HG03097 (cell line): ENCODE results near the gene SERPINB6.
A peak's percentile ranks its signal among the peaks of the same experiment; 100 is the strongest.
"Not testable (repeated sequence)": the region's sequence is repeated elsewhere in the genome, so short reads cannot be mapped to it uniquely, and the experiment has no call there.

ENCODE experiments used
- ATAC-seq: cut with Tn5 transposase; IDR thresholded peaks from one replicate; pipeline ENCODE4 v1.9.1; 2021; ENCODE audit not compliant: unreplicated experiment, low FRiP score

The SERPINB6 gene

GRCh38 chr6:2959909-2960719 is 11.3 kb downstream of the SERPINB6 start:
- no peak for ATAC-seq

- no peak for ATAC-seq
Observed at GRCh38 chr6:2958776-2959175, 12.6 kb downstream of the SERPINB6 start.

- ATAC-seq: no peak
Observed at GRCh38 chr6:2958331-2958711, 13.0 kb downstream of the SERPINB6 start.

DNA sequence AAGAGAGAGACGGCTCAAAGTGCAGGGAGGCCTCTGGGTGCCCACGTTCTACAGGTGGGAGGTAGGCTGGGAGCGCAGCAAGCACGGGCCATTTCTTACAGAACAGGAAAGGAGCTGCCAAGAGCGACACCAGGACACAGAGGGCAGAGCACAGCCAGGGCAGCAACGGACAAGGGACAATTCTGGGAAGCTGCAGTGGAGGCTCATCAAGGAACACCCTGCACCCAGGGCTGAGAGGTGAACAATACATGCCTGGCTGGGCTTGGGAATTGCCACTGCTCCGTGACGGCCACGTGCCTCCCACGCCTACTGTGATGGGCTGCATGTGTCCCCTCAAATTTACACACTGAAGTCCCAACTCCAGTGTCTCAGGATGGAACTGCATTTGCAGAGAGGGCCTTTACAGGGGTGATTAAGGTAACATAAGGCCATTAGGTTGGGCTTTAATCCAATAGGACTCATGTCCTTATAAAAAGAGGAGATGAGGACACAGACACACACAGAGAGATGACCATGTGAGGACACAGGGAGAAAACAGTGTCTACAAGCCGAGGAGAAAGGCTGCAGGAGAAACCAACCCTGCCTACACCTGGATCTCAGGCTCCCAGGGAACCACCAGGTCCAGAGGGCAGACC is 13.6 kb downstream of the SERPINB6 start:
- no peak for ATAC-seq

- ATAC-seq: no peak
Observed at GRCh38 chr6:2956930-2957685, 14.3 kb downstream of the SERPINB6 start.

DNA sequence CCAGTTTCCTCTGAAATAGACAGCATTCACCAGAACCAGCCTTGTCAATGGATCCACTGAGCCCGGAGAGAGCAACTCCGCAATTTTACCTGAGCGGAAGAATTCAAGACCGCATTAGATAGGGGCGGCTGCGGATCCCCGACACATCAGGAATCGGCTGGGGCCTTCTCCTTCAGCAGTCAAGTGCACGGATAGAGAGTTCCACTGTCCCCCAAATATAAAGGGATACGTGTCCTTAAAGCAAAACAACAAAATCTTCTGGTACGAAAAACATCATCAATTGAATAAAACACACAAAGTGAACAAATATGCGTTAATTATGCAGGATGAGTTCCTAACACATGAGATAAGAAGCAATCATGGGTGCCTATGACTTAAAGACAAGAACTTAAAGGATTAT is 18.3 kb downstream of the SERPINB6 start:
- no peak for ATAC-seq

GRCh38 chr6:2952557-2953095 is 18.7 kb downstream of the SERPINB6 start:
- peak; percentile 53 for ATAC-seq

GRCh38 chr6:2951728-2952127 is 19.6 kb downstream of the SERPINB6 start:
- ATAC-seq: no peak

- ATAC-seq: no peak
Observed at GRCh38 chr6:2950713-2951112, 20.7 kb downstream of the SERPINB6 start.

GRCh38 chr6:2949536-2950083 is 21.8 kb downstream of the SERPINB6 start:
- no peak for ATAC-seq

DNA sequence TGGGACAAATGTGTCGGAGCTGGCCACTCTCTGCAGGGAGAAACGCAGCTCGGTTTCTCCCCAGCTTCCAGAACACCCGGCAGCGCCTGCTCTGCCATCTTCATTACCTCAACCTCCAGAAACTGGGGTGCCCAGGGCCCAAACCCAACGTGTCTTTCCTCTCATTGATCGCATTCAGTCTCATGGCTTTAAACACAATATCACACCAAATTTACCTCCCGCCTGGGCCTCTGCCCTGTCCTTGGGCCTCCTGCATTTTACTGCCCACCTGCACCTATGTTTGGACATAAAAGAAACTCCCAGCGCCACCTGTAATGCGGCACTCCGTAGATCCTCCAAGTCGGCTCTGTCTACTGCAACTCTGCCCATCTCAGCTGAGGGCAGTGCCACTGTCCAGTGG is 22.2 kb downstream of the SERPINB6 start:
- no peak for ATAC-seq

DNA sequence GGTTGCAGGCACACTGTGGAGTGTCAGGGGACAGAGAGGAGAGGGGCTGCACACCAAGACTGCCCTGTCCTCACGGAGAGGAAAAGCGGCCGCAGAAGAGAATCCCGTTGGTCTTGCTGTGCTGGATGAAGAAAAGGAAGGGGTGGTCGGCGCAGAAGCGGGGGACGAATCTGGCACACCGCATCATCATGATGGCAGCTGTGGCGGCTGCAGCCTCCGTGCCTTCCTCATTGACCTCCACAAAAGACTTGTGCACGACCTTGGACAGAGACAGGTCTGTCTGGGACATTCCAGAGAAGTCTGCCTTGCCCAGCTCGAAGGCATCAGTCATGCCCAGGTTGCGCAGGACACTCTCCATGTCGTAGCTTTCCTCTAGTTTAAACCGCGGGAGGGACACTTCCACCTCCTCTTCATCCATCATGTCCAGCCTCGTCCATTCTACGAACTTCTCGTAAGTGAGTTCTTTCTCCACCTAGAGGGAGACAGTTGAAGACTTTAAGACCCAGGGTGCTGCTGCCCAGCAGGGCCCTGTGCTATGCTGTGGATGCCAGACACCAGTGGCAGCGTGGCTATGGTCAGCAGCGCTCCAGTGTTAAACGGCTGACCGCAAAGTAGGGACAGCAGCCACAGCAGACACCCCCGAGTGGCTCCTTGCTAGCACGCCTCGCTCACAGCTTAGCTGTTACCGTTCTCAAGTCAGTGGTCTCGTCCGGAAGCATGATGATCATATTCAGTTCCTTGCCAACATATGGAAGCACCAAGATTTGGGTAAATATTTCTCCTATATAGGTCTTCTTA is 22.9 kb downstream of the SERPINB6 start:
- no peak for ATAC-seq

DNA sequence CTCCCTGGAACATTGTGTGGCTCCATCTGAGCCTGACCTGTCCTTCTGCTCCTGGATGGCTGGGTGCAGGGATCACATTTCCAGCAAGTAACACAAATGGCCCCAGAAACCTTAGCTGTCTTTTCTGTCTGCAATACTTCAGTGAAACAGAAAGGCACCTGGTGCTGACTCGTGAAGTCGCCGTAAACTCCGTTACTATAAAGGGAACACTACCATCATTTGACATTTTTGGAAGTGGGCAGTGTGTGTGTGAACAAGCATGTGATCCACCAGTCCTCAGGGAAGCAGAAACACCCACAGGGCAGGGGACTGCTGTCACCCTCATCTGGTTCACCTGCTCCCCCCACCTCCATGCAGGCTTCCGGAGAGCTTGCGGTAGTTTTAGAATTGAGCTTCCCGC is 23.9 kb downstream of the SERPINB6 start:
- ATAC-seq: no peak

DNA sequence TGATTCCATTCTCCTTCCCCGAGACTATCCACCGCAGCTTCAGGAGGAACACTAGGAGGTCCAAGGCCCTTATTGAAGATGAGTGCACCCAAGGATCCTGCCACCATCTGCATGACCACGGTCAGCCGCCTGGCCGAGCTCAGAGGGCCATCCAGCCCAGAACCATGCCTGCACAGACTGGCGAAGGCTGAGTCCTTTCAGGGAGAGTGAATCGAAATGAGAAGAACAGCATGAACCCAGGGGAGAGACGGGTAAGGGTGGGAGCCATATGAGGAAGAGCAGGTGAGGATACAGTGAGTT is 26.3 kb downstream of the SERPINB6 start:
- no peak for ATAC-seq

GRCh38 chr6:2944405-2945152 is 26.8 kb downstream of the SERPINB6 start:
- ATAC-seq: no peak

DNA sequence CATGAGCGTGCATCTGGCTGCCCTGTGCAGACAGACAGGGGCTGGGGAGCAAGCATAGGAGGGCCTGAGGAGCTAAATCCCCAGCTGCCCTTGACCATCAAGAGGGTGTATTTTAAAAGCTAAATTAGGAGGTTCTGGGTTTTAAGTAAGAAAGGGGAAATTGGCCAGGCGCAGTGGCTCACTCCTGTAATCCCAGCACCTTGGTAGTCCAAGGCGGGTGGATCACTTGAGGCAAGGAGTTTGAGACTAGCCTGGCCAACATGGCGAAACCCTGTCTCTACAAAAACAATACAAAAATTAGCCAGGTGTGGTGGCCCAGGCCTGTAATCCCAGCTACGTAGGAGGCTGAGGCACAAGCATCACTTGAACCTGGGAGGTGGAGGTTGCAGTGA is 27.8 kb downstream of the SERPINB6 start:
- ATAC-seq: no peak

DNA sequence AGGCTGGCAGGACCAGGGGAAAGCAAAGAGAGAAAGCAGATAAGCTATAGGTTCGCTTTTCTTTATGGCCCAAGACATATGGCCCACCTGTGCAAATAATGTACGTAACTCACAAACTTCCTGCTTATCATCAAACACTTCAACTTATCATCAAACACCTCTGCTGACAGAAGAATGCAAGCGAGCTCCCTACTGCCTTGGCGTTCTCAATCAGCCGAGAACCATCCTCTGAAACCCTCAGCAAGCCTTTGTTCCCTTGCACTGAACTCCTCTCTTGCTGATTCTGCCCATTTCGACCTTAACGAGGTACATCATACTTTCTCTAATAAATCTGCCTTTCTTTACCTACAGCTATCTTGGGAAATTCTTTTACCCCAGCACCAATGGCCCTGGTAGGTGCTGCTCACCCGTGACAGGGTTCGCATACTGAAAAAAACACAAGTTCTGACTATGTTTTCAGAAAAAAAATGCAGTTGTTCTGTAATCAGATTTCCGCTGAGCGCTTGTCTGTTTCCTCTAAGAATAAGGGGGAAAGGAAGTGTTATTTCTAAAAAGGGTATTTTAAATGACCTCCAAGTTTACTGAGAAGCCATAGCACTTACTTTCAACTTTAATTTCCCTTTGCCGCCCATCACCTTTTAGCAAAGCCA is 28.3 kb downstream of the SERPINB6 start:
- no peak for ATAC-seq

DNA sequence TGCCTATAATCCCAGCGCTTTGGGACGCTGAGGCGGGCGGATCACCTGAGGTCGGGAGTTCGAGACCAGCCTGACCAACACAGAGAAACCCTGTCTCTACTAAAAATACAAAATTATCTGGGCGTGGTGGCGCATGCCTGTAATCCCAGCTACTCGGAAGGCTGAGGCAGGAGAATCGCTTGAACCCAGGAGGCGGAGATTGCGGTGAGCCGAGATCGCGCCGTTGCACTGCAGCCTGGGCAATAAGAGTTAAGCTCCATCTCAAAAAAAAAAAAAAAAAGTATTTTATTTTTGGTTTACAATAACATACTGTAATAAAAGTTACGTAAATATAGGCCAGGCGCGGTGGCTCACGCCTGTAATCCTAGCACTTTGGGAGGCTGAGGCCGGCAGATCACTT is 29.3 kb downstream of the SERPINB6 start:
- ATAC-seq: not testable (repeated sequence)

DNA sequence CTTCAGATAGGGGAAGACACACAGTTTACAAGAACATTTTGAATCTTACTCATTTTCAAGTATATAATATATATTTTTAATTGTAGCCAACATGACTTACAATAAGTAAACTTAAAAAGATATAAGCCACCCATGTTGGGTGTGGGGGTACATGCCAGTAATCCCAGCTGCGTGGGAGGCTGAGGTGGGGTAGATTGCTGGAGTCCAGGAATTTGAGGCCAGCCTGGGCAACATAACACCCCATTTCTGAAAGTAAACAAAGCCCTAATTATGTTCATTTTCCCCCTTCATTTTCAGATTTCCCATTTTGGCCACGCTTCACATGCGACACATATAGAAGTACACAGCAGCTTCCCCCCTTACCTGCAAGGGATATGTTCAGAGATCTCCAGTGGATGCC is 30.5 kb downstream of the SERPINB6 start:
- ATAC-seq: no peak
